ENCODE results near the gene EVC2.

EVC2 gene

DNA sequence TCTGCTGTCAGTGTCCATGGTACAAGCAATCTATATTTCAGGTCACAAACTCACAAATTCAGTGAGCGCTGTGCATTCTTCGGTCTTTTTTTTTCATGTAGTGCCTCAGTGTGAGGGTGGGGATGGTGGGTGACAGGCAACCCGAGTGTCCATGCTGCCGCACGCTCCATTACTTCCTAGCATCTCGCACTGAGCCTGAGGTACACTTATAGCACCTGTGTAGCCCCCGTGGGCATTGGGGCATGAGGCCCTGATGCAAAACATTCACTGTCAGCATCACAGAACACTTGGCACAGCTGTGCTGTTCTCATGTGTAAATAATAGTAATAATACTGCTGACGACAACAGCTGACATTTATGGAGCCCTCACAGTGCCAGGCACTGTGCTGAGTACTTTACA, 31.6 kb downstream of the EVC2 start:
- no peak for DNase-seq (ENCODE audit: extremely low spot score)
- ChIA-PET CTCF (no interaction called here), POLR2A (no interaction called here)
- TF ChIP-seq, protein P1, sequence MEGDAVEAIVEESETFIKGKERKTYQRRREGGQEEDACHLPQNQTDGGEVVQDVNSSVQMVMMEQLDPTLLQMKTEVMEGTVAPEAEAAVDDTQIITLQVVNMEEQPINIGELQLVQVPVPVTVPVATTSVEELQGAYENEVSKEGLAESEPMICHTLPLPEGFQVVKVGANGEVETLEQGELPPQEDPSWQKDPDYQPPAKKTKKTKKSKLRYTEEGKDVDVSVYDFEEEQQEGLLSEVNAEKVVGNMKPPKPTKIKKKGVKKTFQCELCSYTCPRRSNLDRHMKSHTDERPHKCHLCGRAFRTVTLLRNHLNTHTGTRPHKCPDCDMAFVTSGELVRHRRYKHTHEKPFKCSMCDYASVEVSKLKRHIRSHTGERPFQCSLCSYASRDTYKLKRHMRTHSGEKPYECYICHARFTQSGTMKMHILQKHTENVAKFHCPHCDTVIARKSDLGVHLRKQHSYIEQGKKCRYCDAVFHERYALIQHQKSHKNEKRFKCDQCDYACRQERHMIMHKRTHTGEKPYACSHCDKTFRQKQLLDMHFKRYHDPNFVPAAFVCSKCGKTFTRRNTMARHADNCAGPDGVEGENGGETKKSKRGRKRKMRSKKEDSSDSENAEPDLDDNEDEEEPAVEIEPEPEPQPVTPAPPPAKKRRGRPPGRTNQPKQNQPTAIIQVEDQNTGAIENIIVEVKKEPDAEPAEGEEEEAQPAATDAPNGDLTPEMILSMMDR (IDR thresholded peaks at IDR 0.05; ENCODE audit: control extremely low read depth, extremely low read depth, low read depth, missing control alignments), result no peak

DNA sequence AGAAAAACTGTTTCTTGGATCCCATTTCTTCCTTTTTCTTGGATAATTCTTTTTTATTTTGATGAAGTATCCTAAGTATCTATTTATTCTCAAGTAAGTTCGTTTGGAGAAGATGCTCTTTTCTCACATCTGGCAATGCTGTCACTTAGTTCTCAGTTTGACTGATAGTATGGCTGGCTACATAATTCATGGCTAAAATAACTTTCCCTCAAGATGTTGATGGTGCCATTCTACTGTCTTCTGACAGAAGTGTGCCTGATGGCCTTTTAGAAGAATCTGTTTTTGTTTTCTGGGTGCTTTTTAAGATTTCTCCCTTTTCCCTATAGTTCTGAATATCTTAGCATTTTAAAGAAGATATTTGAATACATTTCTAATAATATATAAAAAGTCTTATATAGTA, 41.6 kb downstream of the EVC2 start:
- TF ChIP-seq, protein P1 (IDR thresholded peaks at IDR 0.05; ENCODE audit: control extremely low read depth, extremely low read depth, low read depth, missing control alignments), result no peak
- POLR2A ChIA-PET, result no interaction called here

DNA sequence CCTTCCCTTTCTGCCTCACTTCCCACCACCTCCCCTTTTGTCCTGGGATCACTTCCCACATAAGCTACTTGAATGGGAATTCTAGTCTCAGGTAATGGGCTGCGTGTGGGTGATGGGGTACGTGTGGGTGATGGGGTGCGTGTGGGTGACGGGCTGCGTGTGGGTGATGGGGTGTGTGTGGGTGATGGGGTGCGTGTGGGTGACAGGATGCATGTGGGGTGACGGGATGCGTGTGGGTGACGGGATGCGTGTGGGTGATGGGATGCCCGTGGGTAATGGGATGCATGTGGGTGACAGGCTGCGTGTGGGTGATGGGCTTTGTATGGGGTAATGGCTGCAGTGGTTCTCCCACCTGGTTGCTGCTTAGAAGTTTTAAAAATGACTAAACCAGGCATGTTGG, 43.6 kb downstream of the EVC2 start:
- DNase-seq (ENCODE audit: extremely low spot score), result no peak
- POLR2A ChIA-PET, result no interaction called here
- CTCF ChIA-PET, result no interaction called here
- TF ChIP-seq, protein P1 (IDR thresholded peaks at IDR 0.05; ENCODE audit: control extremely low read depth, extremely low read depth, low read depth, missing control alignments), result no peak

More for the DNA sequence above, 41.6 kb downstream of the EVC2 start:
- DNase-seq (ENCODE audit: extremely low spot score), result no peak
- CTCF ChIA-PET, result no interaction called here

DNA sequence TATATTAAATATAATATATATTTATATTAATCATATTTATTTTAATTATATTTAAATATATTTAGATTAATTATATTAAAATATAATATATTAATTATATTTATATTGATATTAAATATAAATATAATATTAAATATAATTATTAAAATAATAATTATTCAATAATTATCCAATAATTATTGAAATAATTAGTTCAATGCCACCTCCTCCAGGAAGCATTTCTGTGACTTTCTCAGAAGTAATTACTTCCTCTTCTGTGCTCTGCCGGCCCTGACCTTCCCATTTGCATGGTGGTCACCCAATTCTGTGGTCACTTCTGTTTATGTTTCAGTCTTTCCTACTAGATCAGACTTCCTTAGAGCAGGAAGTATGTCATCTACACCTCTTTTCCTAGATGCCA, 45.8 kb downstream of the EVC2 start:
- no peak for DNase-seq (ENCODE audit: extremely low spot score)
- ChIA-PET CTCF (no interaction called here), POLR2A (no interaction called here)
- TF ChIP-seq, protein P1 (IDR thresholded peaks at IDR 0.05; ENCODE audit: control extremely low read depth, extremely low read depth, low read depth, missing control alignments), result no peak

DNA sequence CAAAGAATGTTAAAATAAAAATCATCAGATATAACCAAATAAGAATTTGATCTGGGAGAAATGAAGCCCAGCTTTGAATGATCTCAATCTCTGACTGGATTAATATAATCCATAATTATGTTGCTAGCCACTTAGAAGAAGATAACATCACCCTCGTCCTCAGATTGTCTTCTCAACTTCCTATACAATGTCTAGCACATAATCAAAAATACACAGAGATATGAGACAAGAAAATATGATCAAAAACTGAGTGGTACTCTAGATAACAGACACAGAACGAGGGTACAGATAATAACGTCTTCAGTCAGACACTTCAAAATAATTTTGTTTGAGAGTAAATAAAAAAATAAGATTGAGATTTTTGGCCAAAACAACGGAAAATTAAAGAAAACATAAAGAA, 47.1 kb downstream of the EVC2 start:
- no peak for DNase-seq (ENCODE audit: extremely low spot score)
- CTCF ChIA-PET, result no interaction called here
- POLR2A ChIA-PET, result no interaction called here
- TF ChIP-seq, protein P1 (IDR thresholded peaks at IDR 0.05; ENCODE audit: control extremely low read depth, extremely low read depth, low read depth, missing control alignments), result no peak

DNA sequence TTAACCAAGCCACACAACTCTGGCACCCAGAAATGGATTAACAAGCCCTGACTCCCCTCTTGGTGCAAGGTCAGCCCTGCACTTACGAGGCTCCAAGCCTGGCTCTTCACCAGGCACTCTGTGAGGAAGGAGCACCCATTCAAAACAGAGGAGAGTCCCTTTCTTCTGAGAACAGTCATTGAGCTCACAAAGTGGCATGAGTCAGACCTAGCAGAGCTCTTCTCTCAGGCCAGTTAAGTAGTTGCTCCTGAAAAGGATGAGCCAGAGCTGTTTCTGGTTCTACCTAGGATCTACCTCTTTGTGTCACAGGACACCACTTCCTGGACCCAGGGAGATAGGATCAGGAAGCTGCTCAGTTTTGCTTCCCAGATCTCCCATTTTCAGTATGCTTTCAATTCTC, 48.2 kb downstream of the EVC2 start:
- POLR2A ChIA-PET, result no interaction called here

More for the DNA sequence above, 48.2 kb downstream of the EVC2 start:
- CTCF ChIA-PET, result interaction anchor here (1.0 kb wide), 1 partner anchor 27 kb away, joined by 3 read pairs; no protein-coding TSS in a partner anchor
- DNase-seq (ENCODE audit: extremely low spot score), result no peak
- TF ChIP-seq, protein P1 (IDR thresholded peaks at IDR 0.05; ENCODE audit: control extremely low read depth, extremely low read depth, low read depth, missing control alignments), result no peak

Measured in GM10248 (cell line).